ENCODE measurements around the gene TGFBRAP1.
A peak's percentile ranks its signal among the peaks of the same experiment; 100 is the strongest.

DNA sequence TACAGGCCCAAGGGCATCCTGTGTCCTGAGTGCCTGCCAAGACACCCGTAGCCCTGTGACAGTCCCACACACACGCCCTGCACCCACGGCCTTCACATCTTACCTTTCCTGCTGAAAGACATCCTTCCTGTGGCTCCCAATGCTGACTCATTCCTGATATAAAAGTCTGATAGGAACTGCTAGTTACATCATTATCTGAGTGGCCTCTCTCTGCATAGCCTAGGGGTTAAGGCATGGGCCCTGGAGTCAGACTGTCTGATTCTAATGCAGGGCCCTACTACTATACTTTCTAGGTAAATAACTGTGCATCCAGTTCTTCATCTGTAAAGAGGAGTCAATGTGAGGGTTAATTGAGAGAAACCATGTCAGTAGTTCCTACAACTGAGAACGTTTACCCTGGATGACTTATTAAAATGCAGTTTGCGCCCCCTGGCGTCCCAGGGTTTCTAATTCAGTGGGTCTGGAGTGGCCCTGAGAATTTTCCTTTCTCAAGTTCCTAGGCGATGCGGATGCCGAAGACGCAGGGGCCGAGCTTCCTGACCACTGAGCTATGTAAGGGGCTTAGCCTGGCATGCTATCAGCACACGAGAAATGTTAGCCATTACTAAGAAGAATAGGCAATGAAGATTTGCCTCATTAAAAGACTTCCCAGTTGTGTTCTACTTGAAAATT, 94.0 kb downstream of the TGFBRAP1 start:
- TF ChIP-seq, protein P1, sequence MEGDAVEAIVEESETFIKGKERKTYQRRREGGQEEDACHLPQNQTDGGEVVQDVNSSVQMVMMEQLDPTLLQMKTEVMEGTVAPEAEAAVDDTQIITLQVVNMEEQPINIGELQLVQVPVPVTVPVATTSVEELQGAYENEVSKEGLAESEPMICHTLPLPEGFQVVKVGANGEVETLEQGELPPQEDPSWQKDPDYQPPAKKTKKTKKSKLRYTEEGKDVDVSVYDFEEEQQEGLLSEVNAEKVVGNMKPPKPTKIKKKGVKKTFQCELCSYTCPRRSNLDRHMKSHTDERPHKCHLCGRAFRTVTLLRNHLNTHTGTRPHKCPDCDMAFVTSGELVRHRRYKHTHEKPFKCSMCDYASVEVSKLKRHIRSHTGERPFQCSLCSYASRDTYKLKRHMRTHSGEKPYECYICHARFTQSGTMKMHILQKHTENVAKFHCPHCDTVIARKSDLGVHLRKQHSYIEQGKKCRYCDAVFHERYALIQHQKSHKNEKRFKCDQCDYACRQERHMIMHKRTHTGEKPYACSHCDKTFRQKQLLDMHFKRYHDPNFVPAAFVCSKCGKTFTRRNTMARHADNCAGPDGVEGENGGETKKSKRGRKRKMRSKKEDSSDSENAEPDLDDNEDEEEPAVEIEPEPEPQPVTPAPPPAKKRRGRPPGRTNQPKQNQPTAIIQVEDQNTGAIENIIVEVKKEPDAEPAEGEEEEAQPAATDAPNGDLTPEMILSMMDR (IDR thresholded peaks at IDR 0.05; ENCODE audit: insufficient read depth, low read length), result peak; percentile 56
- TF ChIP-seq POLR2AphosphoS5 (IDR thresholded peaks at IDR 0.05; ENCODE audit: low read depth), result no peak
- TF ChIP-seq, protein P2, sequence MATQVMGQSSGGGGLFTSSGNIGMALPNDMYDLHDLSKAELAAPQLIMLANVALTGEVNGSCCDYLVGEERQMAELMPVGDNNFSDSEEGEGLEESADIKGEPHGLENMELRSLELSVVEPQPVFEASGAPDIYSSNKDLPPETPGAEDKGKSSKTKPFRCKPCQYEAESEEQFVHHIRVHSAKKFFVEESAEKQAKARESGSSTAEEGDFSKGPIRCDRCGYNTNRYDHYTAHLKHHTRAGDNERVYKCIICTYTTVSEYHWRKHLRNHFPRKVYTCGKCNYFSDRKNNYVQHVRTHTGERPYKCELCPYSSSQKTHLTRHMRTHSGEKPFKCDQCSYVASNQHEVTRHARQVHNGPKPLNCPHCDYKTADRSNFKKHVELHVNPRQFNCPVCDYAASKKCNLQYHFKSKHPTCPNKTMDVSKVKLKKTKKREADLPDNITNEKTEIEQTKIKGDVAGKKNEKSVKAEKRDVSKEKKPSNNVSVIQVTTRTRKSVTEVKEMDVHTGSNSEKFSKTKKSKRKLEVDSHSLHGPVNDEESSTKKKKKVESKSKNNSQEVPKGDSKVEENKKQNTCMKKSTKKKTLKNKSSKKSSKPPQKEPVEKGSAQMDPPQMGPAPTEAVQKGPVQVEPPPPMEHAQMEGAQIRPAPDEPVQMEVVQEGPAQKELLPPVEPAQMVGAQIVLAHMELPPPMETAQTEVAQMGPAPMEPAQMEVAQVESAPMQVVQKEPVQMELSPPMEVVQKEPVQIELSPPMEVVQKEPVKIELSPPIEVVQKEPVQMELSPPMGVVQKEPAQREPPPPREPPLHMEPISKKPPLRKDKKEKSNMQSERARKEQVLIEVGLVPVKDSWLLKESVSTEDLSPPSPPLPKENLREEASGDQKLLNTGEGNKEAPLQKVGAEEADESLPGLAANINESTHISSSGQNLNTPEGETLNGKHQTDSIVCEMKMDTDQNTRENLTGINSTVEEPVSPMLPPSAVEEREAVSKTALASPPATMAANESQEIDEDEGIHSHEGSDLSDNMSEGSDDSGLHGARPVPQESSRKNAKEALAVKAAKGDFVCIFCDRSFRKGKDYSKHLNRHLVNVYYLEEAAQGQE (IDR thresholded peaks at IDR 0.05; ENCODE audit: insufficient replicate concordance, low read depth), result no peak
- TF ChIP-seq GABPA (IDR thresholded peaks at IDR 0.05; ENCODE audit: low read depth), result no peak
